ENCODE data around the gene GRM1. TPM values are rescaled to one million over a fixed set of nuclear protein-coding genes. Genes with fewer than 3 reads are reported as not detected.

Gene GRM1
- total and polyA plus RNA-seq, 12 donors, result under 0.01 to 1.3 (median 0.07) TPM; not detected in 3

- TF ChIP-seq CTCF (IDR thresholded peaks at IDR 0.05) (no peak), POLR2A (IDR thresholded peaks at IDR 0.05) (no peak)
- DNase-seq, result no peak
- Histone ChIP-seq H3K9me3 (replicated peaks in 1 of 3) (no peaks in the 10 kb centered on the region), H3K4me3 (no peak overlapping the region), H3K4me1 (replicated peaks in 1 of 2) (no peaks in the 10 kb centered on the region), H3K27ac (no peak overlapping the region), H3K27me3 (no peaks in the 10 kb centered on the region), H3K36me3 (replicated peaks in 1 of 2) (no peaks in the 10 kb centered on the region)
- 57 to 64% (median 63%) methylated on average over 3 of the region's 3 CpGs for WGBS, 4 donors
- intact Hi-C loops (cut with DNase I), result no loop called here
These were observed 302.2 kb downstream of the GRM1 start for GRCh38 chr6:146331013-146331412.

- DNase-seq, result no peak
- 62 to 77% (median 75%) methylated on average over 2 of the region's 2 CpGs for WGBS, 4 donors
- intact Hi-C loops (cut with DNase I), result no loop called here
- Histone ChIP-seq H3K4me3 (no peak overlapping the region), H3K9me3 (replicated peaks in 1 of 3) (no peaks in the 10 kb centered on the region), H3K36me3 (replicated peaks in 1 of 2) (no peaks in the 10 kb centered on the region), H3K27ac (no peak overlapping the region), H3K27me3 (no peaks in the 10 kb centered on the region), H3K4me1 (replicated peaks in 1 of 2) (no peaks in the 10 kb centered on the region)
- TF ChIP-seq CTCF (IDR thresholded peaks at IDR 0.05) (no peak), POLR2A (IDR thresholded peaks at IDR 0.05) (no peak)
These were observed 306.5 kb downstream of the GRM1 start for GRCh38 chr6:146335336-146335735.

GRCh38 chr6:146336191-146336590, 307.3 kb downstream of the GRM1 start:
- intact Hi-C loops (cut with DNase I), result no loop called here
- no peaks in the 10 kb centered on the region for H3K27me3 ChIP-seq
- DNase-seq, result no peak
- WGBS, 4 donors, result 38 to 57% (median 51%) methylated on average over 3 of the region's 3 CpGs
- no peak overlapping the region for H3K4me3 ChIP-seq
- no peaks in the 10 kb centered on the region for H3K36me3 ChIP-seq (replicated peaks in 1 of 2)
- H3K27ac ChIP-seq, result no peak overlapping the region
- H3K9me3 ChIP-seq (replicated peaks in 1 of 3), result no peaks in the 10 kb centered on the region
- no peaks in the 10 kb centered on the region for H3K4me1 ChIP-seq (replicated peaks in 1 of 2)
- TF ChIP-seq CTCF (IDR thresholded peaks at IDR 0.05) (no peak), POLR2A (IDR thresholded peaks at IDR 0.05) (no peak)

GRCh38 chr6:146337376-146337775, 308.5 kb downstream of the GRM1 start:
- Histone ChIP-seq H3K4me3 (no peak overlapping the region), H3K9me3 (replicated peaks in 1 of 3) (no peaks in the 10 kb centered on the region), H3K4me1 (replicated peaks in 1 of 2) (no peaks in the 10 kb centered on the region), H3K36me3 (replicated peaks in 1 of 2) (no peaks in the 10 kb centered on the region), H3K27me3 (no peaks in the 10 kb centered on the region), H3K27ac (no peak overlapping the region)
- no peak for DNase-seq
- intact Hi-C loops (cut with DNase I), result no loop called here
- TF ChIP-seq CTCF (IDR thresholded peaks at IDR 0.05), result no peak
- no peak for TF ChIP-seq POLR2A (IDR thresholded peaks at IDR 0.05)
- WGBS, 4 donors, result 44 to 55% (median 48%) methylated on average over 4 of the region's 4 CpGs

Data from adrenal gland (tissue), 12 donors.